Stimulated activated CD8-positive, alpha-beta memory T cell treated with anti-CD3 and anti-CD28 coated beads, Interleukin-12 subunit alpha, Interleukin-12 subunit beta, amount 100 ng/mL, for 1 hour (primary cell): Measurements from ENCODE around the gene WDR38.

Experiments
- DNase-seq: peaks from one replicate; pipeline ENCODE4 v3.0.0-alpha.2; 2020; ENCODE audit warnings: low read depth

The WDR38 gene, protein sequence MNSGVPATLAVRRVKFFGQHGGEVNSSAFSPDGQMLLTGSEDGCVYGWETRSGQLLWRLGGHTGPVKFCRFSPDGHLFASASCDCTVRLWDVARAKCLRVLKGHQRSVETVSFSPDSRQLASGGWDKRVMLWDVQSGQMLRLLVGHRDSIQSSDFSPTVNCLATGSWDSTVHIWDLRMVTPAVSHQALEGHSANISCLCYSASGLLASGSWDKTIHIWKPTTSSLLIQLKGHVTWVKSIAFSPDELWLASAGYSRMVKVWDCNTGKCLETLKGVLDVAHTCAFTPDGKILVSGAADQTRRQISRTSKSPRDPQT

DNA sequence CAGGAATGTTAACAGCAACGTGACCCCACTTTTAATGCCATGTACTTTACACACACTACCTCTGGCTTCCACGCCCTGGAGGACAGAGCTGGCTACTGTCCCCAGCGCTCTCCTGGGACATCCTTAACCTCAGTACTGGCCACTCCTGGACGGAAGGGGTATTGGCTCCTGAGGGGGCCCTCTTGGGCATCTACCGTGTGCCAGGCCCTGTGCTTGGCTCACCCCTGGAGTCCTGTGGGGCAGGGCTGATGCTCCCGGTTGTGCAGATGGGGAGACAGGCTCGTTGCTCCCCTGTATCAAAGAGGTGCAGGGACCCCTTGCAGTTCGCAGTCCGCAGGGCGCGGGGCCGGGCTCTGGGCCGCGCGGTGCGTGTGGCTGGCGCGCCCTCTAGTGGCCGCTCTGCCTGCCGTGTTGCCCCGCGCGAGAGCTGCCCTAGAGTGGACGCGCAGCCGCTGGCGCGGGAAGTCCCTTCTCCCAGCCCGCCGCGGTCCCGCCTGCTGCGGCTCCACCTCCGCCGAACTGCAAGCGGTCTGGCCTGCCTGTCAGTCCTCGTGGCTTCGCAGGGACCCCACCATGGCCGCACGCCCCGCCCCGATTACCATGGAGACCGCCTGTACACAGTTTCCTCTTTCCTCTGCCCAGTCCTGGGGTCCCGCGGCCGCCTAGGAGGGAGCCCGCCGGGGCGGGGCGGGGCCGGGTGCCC, at the start of gene WDR38:
WDR38 (plus strand) TSS at position 632 of the 703 bp plus-strand sequence. CDS start 72 bp downstream, outside the sequence.
- DNase-seq, result peak; percentile 51

DNA sequence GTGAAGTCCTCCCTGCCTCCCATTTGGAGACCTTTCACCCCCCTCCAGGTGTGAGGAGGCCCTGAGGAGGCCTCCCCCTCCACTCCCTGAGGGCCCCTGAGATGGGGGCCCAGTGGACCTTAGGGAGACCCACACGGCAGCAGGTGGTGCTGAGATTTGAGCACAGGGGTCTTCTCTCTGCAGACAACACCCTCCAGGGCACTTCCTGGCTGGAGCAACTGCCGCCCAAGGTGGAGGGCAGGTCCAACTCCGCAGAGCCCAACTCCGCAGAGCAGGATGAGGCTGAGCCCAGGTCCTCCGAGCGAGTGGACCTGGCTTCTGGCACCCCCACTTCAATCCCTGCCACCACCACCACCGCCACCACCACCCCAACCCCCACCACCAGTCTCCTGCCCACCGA, 49.3 kb upstream of the WDR38 start:
- DNase-seq, result no peak

DNA sequence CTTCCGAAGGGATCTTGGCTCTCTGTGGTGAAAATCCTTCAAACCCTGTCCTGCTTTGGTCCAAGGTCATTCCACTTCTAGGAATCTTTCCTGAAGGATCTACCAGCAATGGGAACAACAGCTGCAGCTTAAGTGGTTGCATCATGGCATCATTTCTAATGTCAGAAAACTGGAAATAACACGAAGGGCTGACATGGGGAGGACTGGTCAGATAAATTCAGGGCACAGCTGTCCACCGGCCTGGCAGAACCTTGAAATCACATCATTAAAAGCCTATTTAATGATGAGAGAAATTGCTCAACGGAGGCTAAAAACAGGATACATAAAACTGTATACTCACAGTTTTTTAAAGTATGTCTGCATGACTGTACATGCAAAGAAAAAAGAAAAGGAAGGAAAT, 48.1 kb upstream of the WDR38 start:
- no peak for DNase-seq

DNA sequence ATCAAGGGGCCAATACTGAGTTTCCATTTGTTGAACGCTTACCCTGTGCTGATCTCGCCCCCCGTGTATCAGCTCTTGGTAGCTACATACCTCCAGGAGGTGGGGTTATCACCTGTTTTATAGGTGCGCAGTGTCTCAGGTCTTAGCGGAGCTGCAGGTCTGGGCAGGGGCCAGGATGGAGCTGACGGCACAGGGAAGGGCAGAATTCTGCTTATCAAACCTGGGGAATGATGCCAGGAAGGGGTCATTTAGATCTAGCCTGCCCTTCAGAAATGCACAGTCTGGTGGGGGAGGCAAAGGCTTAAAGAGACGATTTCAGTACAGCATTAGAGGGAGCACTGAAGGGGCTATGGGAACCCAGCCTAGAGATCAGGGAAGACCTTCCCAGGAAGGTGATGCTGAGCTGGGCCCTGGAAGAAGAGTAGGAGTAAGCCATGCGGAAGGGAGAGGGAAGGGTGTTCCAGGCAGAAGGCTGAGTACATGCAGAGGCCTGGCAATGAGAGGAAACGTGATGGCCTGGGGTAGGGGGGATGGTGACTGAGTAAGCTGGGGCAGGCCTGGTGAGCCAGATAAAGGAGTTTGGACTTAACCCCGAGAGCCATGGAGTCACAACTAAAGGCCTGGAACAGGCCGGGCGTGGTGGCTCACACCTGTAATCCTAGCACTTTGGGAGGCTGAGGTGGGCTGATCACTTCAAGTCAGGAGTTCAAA, 44.9 kb upstream of the WDR38 start:
- no peak for DNase-seq

DNA sequence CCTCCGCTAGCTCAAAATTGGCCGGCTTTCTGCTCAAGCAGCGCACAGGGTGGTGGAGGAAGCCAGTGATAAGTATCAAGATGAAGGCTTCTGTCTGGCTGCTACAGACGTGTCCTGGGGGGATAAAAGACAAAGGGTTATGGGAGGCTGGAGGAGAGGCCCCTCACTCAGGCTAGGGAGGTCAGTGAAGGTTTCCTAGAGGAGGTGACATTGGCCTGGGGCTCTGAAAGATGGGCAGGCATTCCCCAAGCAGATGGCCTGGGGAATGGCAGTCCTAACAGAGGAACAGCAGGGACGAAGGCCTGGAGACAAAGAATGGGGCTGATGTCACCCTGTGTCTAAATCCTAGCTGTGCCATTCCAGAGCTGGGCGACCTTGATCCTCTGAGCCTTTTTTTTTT, 44.0 kb upstream of the WDR38 start:
- no peak for DNase-seq

DNA sequence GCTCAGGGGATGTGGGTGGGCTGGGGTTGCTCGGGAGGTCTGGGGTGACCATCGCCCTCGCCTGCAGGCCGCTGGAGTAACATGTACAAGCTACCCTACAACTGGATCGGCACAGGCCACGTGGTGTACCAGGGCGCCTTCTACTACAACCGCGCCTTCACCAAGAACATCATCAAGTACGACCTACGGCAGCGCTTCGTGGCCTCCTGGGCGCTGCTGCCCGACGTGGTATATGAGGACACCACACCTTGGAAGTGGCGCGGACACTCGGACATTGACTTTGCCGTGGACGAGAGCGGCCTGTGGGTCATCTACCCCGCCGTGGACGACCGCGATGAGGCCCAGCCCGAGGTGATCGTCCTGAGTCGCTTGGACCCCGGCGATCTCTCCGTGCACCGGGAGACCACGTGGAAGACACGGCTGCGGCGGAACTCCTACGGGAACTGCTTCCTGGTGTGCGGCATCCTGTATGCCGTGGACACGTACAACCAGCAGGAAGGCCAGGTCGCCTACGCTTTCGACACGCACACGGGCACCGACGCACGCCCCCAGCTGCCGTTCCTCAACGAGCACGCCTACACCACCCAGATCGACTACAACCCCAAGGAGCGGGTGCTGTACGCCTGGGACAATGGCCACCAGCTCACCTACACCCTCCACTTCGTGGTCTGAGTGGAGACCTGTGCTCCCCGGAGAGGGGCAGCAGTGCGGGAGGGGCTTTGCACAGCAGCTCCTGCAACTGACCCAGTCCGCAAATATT, 43.3 kb upstream of the WDR38 start:
- no peak for DNase-seq

DNA sequence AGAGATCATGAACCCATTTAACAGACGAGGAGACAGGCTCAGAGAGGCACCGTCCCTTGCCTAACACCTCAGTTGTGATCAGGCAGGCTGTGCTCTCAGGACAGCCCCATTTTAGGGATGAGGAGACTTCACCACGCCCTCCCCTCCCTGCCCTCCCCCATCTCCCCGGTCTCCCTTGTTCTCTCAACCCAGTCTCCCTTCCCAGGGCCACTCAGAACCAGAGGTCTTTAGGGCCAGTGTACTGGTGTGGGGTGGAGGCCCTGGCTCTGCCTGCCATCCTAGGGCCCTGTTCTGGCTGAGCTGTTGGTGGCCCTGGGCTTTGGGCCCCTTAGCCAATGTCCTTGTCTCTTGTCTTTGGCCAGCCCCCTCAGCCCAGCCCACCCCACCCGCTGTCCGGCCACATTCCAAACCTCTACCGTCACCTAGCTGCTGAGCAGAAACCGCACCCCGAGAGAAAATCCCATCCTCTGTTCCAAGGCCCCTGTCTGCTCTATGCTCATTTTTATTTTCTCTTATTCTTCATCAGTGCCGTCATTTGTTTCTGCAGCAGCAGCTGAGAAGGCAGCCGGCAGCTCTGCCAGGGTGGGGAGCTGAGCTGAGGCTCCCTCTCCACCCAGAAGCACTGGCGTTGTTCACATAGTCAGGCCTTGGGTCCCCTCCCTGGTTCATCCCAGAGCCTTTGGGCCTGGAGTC, 42.5 kb upstream of the WDR38 start:
- DNase-seq, result no peak

DNA sequence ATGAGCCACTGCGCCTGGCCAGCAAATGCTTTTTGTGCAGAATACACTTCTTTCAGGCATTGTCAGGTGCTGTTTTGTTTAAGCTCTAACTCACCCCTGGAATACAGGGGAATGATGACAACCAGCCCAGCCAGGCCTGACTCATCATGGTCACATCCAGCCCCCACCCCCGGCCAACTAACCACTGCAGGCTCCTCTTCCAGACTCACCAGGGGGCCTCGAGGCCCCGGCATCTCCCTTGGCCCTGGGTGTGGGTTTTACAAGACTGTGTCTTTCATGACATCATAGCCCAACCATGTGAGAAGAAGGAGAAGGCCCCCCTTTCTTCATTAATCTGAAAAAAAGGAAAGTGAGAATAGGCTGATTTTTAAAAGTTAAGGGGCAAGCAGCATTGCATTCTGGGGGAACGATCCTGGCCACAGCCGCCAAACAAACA, 40.8 kb upstream of the WDR38 start:
- DNase-seq, result no peak

DNA sequence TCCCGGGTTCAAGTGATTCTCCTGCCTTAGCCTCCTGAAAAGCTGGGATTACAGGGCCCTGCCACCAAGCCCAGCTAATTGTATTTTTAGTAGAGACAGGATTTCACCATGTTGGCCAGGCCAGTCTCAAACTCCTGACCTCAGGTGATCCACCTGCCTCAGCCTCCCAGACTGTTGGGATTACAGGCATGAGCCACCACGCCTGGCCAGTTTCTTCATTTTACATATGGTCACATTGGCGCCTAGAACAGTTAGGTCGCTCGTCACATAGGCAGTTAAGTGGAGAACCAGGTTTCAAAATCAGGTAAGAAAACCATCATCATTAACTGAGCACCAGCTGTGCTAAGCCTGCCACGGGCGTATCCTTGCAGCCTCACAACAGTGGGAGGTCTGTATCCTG, 40.2 kb upstream of the WDR38 start:
- no peak for DNase-seq

DNA sequence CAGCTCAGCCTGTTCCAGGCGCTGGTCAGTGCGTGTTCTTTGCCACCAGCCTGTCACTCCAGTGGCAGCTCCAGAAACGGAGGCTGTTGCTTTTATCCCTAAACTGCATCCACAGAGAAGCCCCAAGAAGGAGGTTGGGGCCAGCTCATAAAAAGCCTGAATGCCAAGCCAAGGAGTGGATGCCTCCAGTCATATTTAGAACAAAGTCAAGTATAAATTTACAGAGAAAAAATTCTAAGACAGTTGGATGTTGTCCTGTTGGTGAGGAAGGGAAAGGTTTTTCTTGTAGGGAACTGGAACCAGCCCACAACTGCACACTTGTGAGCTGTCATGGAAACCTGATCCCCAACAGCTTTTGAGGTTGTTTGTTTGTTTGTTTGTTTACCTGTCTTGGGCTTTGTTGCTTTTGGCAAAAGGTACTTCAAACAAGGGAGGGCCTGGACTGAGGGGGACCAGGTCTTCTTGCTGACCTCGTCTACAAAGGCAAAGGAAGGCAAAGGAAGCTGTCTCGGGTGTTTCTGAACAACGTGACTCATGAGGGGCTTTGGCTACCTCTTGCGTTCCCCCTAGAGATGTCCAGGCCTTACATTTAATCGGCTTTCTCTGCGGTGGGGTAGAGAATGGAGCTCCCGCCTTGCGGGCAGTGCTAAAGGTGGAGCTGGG, 39.6 kb upstream of the WDR38 start:
- DNase-seq, result no peak

DNA sequence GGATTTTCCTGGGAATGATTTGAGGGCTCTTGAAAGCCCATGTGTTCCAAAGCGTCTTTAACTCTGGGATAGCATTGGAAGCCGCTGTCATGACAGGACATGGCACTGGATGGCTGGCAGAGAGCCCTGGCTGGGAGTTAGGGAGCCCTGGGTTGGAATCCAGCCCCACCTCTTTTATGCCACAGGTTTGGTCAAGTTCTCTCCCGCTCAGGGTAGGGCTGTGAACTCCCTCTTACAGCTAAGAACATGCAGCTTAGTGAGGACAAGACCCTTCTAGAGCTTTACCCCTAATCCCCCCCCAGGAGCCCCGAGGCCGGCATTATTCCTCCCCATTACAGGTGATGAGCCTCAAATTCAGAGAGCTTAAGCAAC, 39.1 kb upstream of the WDR38 start:
- no peak for DNase-seq

DNA sequence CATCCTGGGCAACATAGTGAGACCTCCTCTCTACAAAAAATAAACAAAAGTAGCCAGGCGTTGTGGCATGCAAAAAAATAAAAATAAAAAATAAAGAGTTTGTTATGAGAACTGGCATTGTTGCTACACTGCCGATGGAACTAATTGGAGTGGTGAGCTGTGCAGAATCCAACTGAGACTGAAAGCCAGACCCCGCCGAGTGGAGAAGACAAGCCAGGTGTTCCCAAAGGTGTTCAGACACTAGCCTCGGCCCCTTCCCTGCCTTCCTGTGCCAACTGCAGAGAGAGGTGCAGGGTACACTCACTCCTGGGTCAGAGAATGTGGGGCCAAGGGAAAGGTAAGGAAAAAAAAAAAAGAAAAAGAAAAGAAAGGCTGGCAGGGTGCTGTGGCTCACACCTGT, 37.7 kb upstream of the WDR38 start:
- DNase-seq, result no peak

DNA sequence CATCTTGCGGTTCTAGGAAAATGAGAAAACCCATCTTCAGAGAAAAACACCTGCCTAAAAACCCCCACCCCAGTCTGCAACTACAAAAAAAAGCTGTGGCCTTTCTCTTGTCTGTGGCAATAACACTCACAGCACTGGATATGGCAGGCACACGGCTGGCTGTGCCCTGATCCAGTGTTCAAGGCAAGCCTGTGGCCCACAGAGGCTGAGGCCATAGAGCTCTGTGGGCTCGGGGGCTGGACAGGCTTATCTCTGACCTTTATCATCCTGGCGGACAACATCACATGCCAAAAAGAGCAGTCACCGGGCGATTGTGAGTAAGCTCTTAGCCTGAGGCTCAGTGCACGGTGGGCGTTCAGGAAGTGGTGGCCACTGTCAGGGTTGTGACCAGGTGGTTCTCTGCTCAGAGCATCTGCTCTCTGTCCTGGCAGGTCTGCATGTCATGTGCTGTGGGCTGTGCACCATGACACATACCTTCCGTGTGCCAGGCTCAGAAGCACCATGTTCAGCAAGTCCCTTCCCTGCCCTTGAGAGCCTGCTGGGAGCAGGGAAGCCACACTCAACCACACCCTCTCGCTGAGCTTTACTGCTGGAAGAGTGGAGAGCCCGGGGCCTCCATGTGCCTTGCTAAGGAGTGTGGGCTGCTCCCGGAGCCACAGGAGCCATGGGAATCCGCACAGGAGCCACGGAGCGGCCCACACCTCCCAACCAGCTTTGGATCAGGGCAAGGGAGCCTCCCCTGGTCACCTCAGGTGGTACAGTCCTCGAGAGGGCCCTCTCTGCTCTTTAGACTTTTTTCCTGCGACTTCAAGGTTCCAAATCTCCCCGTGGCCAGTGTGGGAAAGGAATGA, 34.6 kb upstream of the WDR38 start:
- no peak for DNase-seq

DNA sequence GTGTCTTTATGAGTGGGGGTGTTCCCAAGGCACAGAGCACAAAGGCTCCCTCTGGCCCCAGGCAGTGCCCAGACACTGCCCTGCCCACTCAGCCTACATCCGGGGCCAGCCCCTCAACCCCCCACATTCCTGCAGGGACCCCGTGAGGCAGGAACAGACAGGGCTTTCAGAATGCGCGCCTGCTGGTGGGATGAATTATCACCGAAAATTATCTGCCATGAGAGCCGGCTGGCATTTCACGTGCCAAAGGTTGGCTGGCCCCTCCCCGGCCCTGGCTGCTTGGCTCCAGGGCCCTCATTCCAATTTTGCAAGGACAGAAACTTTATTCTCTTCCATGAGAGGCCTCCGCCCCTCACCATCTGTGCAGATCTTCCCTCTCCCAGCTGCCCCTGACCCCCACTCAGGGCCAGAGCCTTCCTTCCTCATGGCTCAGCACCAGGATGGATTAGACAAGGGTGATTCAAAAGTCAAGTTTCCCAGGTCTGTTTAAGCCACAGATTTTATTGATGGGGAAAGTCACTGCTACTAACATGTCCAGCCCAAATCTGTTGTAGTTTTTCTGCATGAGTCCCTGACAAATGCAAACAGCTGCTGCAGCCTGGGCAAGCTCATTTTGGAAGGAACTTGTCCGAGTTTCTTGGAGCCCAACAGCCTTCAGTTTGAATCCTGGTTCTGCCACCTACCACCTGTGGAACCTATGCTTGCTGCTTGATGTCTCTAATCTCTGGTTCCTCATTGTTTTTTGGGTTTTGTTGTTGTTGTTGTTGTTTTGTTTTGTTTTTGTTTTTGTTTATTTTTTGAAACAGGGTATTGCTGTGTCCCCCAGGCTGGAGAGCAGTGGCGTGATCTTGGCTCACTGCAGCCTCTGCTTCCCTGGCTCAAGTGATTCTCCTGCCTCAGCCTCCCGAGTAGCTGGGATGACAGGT, 32.3 kb upstream of the WDR38 start:
- DNase-seq, result no peak

DNA sequence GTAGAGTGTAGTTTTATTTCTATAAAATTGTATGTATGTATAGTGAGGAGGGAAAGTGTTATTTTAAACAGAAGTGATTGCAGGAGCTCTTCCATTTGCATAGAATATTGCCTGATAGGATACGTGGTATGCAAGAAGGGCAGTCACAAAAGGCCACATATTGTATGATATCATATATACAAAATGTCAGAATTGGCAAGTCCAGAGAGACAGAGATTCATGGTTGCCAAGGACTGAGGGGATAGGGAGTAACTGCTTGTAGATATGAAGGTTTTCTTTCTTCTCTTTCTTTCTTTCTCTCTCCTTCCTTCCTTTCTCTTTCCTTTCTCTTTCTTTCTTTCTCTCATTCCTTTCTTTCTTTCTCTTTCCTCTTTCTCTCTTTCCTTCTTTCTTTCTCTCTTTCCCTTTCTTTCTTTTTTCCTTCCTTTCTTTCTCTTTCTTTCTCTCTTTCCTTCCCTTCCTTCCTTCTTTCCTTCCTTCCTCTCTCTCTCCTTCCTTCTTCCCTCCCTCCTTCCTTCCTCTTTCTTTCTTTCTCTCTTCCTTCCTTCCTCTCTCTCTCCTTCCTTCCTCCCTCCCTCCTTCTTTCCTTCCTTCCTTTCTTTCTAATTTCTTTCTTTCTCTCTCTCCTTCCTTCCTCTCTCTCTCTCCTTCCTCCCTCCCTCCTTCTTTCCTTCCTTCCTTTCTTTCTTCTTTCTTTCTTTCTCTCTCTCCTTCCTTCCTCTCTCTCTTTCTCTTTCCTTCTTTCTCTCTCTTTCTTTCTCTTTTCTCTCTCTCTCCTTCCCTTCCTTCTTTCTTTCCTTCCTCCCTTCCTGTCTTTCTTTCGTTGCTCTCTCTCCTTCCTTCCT, 24.5 kb upstream of the WDR38 start:
- DNase-seq, result no peak

DNA sequence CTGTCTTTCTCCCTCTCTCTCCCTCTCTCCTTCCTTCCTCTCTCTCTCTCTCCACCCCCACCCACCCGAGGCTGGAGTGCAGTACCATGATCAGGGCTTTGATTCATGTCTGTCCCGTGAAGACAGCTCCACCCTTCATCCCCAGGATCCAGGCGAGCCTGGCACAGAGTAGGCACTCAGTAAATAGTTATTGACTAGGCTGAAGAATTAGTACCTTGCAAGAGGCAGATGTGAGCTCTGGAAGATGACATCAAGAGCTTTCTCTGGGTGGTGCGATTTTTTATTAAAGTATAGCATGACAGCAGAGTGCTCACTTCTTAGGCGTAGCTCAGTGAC, 24.0 kb upstream of the WDR38 start:
- DNase-seq, result no peak

DNA sequence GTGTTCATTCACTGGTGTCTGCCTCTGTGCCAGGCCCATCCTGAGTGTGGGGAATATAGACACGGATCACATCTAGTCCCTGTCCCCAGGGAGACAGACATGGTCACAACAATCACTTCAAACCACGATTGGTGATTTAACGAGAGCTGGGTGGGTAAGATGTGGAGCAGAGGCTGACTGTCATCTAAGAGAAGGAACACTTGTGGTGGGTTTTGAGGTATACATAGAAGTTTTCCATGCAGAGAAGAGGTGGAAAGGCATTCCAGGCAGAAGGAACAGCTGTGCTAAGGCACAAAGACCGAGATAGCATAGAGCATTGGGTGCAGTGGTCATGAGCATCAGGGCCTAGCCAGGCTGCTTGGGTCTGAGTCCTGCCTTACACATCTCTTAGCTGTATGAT, 22.7 kb upstream of the WDR38 start:
- no peak for DNase-seq

DNA sequence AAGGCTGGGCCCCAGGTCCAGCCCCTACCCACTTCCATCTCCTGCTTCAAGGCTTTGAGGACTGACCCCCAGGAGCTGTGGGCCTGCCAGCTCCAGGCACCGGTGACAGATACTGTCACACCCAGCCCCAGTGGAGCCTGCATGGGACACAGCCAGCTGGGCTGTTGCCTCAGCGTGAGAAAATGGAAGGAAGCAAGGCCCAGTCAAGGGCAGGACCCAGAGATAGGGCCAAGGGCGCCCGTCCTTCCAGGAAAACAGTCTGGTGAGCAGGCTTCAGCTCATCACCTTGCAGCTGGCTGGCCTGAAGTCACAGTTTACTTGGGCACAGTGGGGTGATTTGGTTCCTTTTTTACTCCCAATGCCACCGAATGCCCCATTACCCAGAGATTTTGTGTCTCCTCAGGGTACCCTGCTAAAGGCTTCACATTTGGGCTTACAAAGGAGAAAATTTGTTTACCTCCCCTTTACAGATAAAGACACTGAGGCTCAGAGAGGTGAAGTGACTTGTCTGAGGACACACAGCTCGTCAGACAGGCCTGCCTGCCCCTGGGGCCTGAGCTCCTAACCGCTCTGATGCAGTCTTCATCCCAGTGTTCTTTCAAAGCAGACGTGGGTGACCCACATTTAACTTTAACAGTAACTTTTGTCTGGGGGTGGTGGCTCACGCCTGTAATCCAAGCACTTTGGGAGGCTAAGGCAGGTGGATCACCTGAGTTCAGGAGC, 21.5 kb upstream of the WDR38 start:
- no peak for DNase-seq
